Neural cell (in vitro differentiated cells): ENCODE data around the gene FGF8. TPM values are rescaled to one million over a fixed set of nuclear protein-coding genes. Genes with fewer than 3 reads are reported as not detected.

ENCODE experiments used
- H2AFZ ChIP-seq: fragments of 200-600, 300-800 bp; sonication (generic), shearing (Covaris generic); 2 replicates; pipeline ENCODE4 v1.6.0; 2014; ENCODE audit warnings: low read depth, mild to moderate bottlenecking, antibody characterized with exemption, low read length, moderate library complexity
- H3F3A ChIP-seq: fragments of 200-600 bp; shearing (Covaris generic); 2 replicates; pipeline ENCODE4 v1.6.1; 2016; ENCODE audit warnings: mild to moderate bottlenecking, moderate library complexity, mixed read lengths, antibody characterized with exemption, low read length; ENCODE audit not compliant: insufficient read depth, poor library complexity, severe bottlenecking
- H3K27ac ChIP-seq: fragments of 200-600, 300-800 bp; sonication (generic), shearing (Covaris generic); 2 replicates; pipeline ENCODE4 v1.5.1; 2014; ENCODE audit warnings: mild to moderate bottlenecking, low read length, moderate library complexity
- H3K27me3 ChIP-seq: fragments of 300-800, 200-600 bp; sonication (generic), shearing (Covaris generic); 2 replicates; pipeline ENCODE4 v1.6.0; 2014; ENCODE audit warnings: mild to moderate bottlenecking, low read depth, low read length, moderate library complexity; ENCODE audit not compliant: insufficient read depth
- H3K36me3 ChIP-seq: fragments of 300-800, 200-600 bp; sonication (generic), shearing (Covaris generic); 2 replicates; pipeline ENCODE4 v1.5.1; 2014; ENCODE audit warnings: mild to moderate bottlenecking, antibody characterized with exemption, low read length, moderate library complexity; ENCODE audit not compliant: insufficient read depth
- H3K4me2 ChIP-seq: fragments of 300-800, 200-600 bp; sonication (generic), shearing (Covaris generic); 2 replicates; pipeline ENCODE4 v1.6.0; 2014; ENCODE audit warnings: mild to moderate bottlenecking, low read length
- H3K4me3 ChIP-seq: fragments of 300-800, 200-600 bp; sonication (generic), shearing (Covaris generic); 2 replicates; pipeline ENCODE4 v1.5.1; 2014; ENCODE audit warnings: mild to moderate bottlenecking, low read length, moderate library complexity
- H3K79me2 ChIP-seq: fragments of 200-600 bp; shearing (Covaris generic); replicated peaks from 2 replicates; pipeline ENCODE4 v1.6.0; 2014; ENCODE audit warnings: mild to moderate bottlenecking, low read length, moderate library complexity; ENCODE audit not compliant: insufficient read depth
- H3K9ac ChIP-seq: fragments of 300-800, 200-600 bp; sonication (generic), shearing (Covaris generic); 2 replicates; pipeline ENCODE4 v1.6.1; 2016; ENCODE audit warnings: mild to moderate bottlenecking, low read length, mixed read lengths
- H3K9me2 ChIP-seq: fragments of 200-600 bp; shearing (Covaris generic); 2 replicates; pipeline ENCODE4 v1.6.1; 2016; ENCODE audit warnings: mild to moderate bottlenecking, low read length, mixed read lengths; ENCODE audit not compliant: insufficient read depth
- H3K9me3 ChIP-seq: fragments of 200-600, 300-800 bp; sonication (generic), shearing (Covaris generic); 2 replicates; pipeline ENCODE4 v1.6.1; 2016; ENCODE audit warnings: mild to moderate bottlenecking, mixed run types, low read length, moderate library complexity, mixed read lengths
- H4K20me1 ChIP-seq: fragments of 200-600 bp; shearing (Covaris generic); 2 replicates; pipeline ENCODE4 v1.6.1; 2016; ENCODE audit warnings: mild to moderate bottlenecking, mixed run types; ENCODE audit not compliant: insufficient read depth
- EP300 ChIP-seq: fragments of 450-650 bp; conservative IDR thresholded peaks from 2 replicates; pipeline ENCODE4 v1.6.1; 2014; ENCODE audit warnings: antibody characterized with exemption, mild to moderate bottlenecking, moderate library complexity; ENCODE audit not compliant: poor library complexity, severe bottlenecking
- EZH2 ChIP-seq: fragments of 200-600, 300-800 bp; shearing (Covaris generic), sonication (generic); IDR thresholded peaks from 2 replicates; pipeline ENCODE4 v1.6.1; 2014; ENCODE audit warnings: antibody characterized with exemption, low read length, borderline replicate concordance, mild to moderate bottlenecking; ENCODE audit not compliant: insufficient read depth, poor library complexity, severe bottlenecking
- MXI1 ChIP-seq: fragments of 450-650 bp; conservative IDR thresholded peaks from 2 replicates; pipeline ENCODE4 v1.6.1; 2014; ENCODE audit warnings: antibody characterized with exemption, mild to moderate bottlenecking; ENCODE audit not compliant: poor library complexity, severe bottlenecking
- POLR2AphosphoS5 ChIP-seq: IDR thresholded peaks from 2 replicates; pipeline ENCODE4 v1.6.1; 2012
- RAD21 ChIP-seq: fragments of 450-650 bp; conservative IDR thresholded peaks from 2 replicates; pipeline ENCODE4 v1.6.1; 2014; ENCODE audit warnings: antibody characterized with exemption, mild to moderate bottlenecking, moderate library complexity
- REST ChIP-seq: IDR thresholded peaks from 2 replicates; pipeline ENCODE4 v1.6.1; 2012; ENCODE audit warnings: borderline replicate concordance
- SMC3 ChIP-seq: fragments of 450-650 bp; conservative IDR thresholded peaks from 2 replicates; pipeline ENCODE4 v1.6.1; 2014; ENCODE audit warnings: antibody characterized with exemption, mild to moderate bottlenecking, moderate library complexity; ENCODE audit not compliant: poor library complexity
- TAF1 ChIP-seq: IDR thresholded peaks from 2 replicates; pipeline ENCODE4 v1.6.1; 2012; ENCODE audit warnings: low read depth
- polyA plus RNA-seq: library from polyadenylated mRNA; depleted of rRNA; stranded (reverse); fragments of >200 nt; gene quantifications from 2 replicates; pipeline ENCODE4 v1.2.3, GENCODE V29; 2014
- TF ChIP-seq, protein P1 (sequence below): fragments of 450-650 bp; IDR thresholded peaks from 2 replicates; pipeline ENCODE4 v1.5.1; 2014; ENCODE audit warnings: antibody characterized with exemption, mild to moderate bottlenecking, moderate library complexity; ENCODE audit not compliant: poor library complexity, severe bottlenecking

FGF8 gene
- polyA plus RNA-seq, 1 donor from 2014 or later = 6.0 TPM

- Histone ChIP-seq H3K9ac (no peak overlapping the region), H2AFZ (no peak overlapping the region), H3K27me3 (peaks cover 46% of the 10 kb centered on the region), H4K20me1 (no peaks in the 10 kb centered on the region), H3K36me3 (no peaks in the 10 kb centered on the region), H3K27ac (no peak overlapping the region), H3K4me2 (no peak overlapping the region), H3K9me2 (no peaks in the 10 kb centered on the region), H3F3A (no peaks in the 10 kb centered on the region), H3K79me2 (no peaks in the 10 kb centered on the region), H3K4me3 (no peak overlapping the region), H3K9me3 (no peaks in the 10 kb centered on the region)
- TF ChIP-seq, protein P1, sequence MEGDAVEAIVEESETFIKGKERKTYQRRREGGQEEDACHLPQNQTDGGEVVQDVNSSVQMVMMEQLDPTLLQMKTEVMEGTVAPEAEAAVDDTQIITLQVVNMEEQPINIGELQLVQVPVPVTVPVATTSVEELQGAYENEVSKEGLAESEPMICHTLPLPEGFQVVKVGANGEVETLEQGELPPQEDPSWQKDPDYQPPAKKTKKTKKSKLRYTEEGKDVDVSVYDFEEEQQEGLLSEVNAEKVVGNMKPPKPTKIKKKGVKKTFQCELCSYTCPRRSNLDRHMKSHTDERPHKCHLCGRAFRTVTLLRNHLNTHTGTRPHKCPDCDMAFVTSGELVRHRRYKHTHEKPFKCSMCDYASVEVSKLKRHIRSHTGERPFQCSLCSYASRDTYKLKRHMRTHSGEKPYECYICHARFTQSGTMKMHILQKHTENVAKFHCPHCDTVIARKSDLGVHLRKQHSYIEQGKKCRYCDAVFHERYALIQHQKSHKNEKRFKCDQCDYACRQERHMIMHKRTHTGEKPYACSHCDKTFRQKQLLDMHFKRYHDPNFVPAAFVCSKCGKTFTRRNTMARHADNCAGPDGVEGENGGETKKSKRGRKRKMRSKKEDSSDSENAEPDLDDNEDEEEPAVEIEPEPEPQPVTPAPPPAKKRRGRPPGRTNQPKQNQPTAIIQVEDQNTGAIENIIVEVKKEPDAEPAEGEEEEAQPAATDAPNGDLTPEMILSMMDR = no peak
- no peak for TF ChIP-seq EZH2
Observed at GRCh38 chr10:101771380-101771779, 4.5 kb downstream of the FGF8 start.

- H3K4me3 ChIP-seq = no peak overlapping the region
- no peaks in the 10 kb centered on the region for H4K20me1 ChIP-seq
- no peaks in the 10 kb centered on the region for H3K79me2 ChIP-seq
- H3K36me3 ChIP-seq = no peaks in the 10 kb centered on the region
- no peak overlapping the region for H3K4me2 ChIP-seq
- peaks cover 42% of the 10 kb centered on the region for H3K27me3 ChIP-seq
- no peaks in the 10 kb centered on the region for H3K9me2 ChIP-seq
- H3K9me3 ChIP-seq = no peaks in the 10 kb centered on the region
- TF ChIP-seq, protein P1 = no peak
- no peak for TF ChIP-seq POLR2AphosphoS5
- no peak for TF ChIP-seq REST
- no peak for TF ChIP-seq SMC3
- no peak for TF ChIP-seq TAF1
- no peak for TF ChIP-seq MXI1
- TF ChIP-seq EP300 = no peak
- TF ChIP-seq EZH2 = no peak
- no peak for TF ChIP-seq RAD21
- no peak overlapping the region for H3K9ac ChIP-seq
- H3K27ac ChIP-seq = no peak overlapping the region
- H3F3A ChIP-seq = no peaks in the 10 kb centered on the region
- H2AFZ ChIP-seq = no peak overlapping the region
Observed at GRCh38 chr10:101770331-101771215, 5.3 kb downstream of the FGF8 start.
